Mucosa of descending colon (tissue), 3 donors: ENCODE data around the gene PLXDC2. TPM values are rescaled to one million over a fixed set of nuclear protein-coding genes. Genes with fewer than 3 reads are reported as not detected.

Experiments used
- ATAC-seq: fragments of 200-7000 bp; cut with Tn5 transposase; one replicate; pipeline ENCODE4 v1.9.1; 2020; ENCODE audit warnings: mild to moderate bottlenecking, moderate library complexity
- DNase-seq, 3 donors: peaks; one replicate each; pipeline ENCODE4 v3.0.0-alpha.2; 2020
- H3K36me3 ChIP-seq: fragments of 200-600 bp; one replicate; pipeline ENCODE4 v1.8.0; 2021; ENCODE audit warnings: low read depth, mild to moderate bottlenecking
- H3K4me1 ChIP-seq: fragments of 200-600 bp; one replicate; pipeline ENCODE4 v1.8.0; 2021; ENCODE audit warnings: low read depth, mild to moderate bottlenecking
- H3K4me3 ChIP-seq: fragments of 200-600 bp; one replicate; pipeline ENCODE4 v1.8.0; 2021; ENCODE audit warnings: mild to moderate bottlenecking
- H3K9me3 ChIP-seq: fragments of 200-600 bp; one replicate; pipeline ENCODE4 v1.8.0; 2021; ENCODE audit warnings: mild to moderate bottlenecking
- intact Hi-C, 2 donors: fragments of 100-400 bp; cut with DNase I in 1 of 2; cut with micrococcal nuclease in 1 of 2; formaldehyde crosslinking; loops; one replicate each; pipeline versions ENCODE4 v1.11.0 to v1.11.1; 2022; cut with DNase I, micrococcal nuclease
- total RNA-seq, 3 donors: library from RNA; stranded (reverse); fragmentation: NEBNext Ultra II Directional in 2 of 3; extraction: Animal tissue kit (Norgen Biotek cat#: 25700) in 2 of 3; gene quantifications; one replicate each; pipeline versions ENCODE4 v1.2.1 to v1.2.4, GENCODE V29; 2021 to 2023
- TF ChIP-seq, protein P1 (sequence below): fragments of 200-600 bp; IDR thresholded peaks from one replicate; pipeline ENCODE4 v1.8.0; 2022; ENCODE audit warnings: antibody characterized with exemption, mild to moderate bottlenecking
- donor health status: DM: no; HTN: no; CAD: no; lungs with moderate emphysema.
- donor health status: DM: no; HTN: no; CAD: no.
- donor health status: DM: no; HTN: yes; CAD: no.

The PLXDC2 gene
- total RNA-seq, 3 donors from 2014 or later, result 19.9 to 31.6 (median 30.3) TPM

DNA sequence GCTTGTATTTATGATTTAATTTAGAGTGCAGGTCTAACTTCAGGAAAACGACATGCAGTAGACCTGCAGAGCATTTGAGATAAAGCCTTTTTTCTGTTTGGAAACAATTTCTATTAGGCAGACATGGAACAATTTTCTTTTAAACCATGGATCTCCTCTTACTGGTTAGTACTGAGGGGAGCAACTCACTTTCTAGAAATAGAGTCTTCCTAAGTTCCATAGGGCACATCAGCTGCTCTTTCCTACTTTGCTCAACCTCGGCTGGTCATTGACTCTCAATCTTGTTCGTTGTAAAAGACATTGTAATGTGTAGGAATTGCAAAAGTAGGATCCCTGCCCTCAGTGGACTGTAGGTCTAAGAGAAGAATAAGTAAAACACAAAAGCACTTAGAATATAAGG, 58.0 kb downstream of the PLXDC2 start:
- peaks cover 8% of the 10 kb centered on the region for H3K4me1 ChIP-seq
- H3K4me3 ChIP-seq, result no peak overlapping the region
- H3K36me3 ChIP-seq, result no peaks in the 10 kb centered on the region
- ATAC-seq, result no peak
- intact Hi-C loops, result no loop called here
- H3K9me3 ChIP-seq, result no peaks in the 10 kb centered on the region
- TF ChIP-seq, protein P1, sequence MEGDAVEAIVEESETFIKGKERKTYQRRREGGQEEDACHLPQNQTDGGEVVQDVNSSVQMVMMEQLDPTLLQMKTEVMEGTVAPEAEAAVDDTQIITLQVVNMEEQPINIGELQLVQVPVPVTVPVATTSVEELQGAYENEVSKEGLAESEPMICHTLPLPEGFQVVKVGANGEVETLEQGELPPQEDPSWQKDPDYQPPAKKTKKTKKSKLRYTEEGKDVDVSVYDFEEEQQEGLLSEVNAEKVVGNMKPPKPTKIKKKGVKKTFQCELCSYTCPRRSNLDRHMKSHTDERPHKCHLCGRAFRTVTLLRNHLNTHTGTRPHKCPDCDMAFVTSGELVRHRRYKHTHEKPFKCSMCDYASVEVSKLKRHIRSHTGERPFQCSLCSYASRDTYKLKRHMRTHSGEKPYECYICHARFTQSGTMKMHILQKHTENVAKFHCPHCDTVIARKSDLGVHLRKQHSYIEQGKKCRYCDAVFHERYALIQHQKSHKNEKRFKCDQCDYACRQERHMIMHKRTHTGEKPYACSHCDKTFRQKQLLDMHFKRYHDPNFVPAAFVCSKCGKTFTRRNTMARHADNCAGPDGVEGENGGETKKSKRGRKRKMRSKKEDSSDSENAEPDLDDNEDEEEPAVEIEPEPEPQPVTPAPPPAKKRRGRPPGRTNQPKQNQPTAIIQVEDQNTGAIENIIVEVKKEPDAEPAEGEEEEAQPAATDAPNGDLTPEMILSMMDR, result no peak
- no peak for DNase-seq

DNA sequence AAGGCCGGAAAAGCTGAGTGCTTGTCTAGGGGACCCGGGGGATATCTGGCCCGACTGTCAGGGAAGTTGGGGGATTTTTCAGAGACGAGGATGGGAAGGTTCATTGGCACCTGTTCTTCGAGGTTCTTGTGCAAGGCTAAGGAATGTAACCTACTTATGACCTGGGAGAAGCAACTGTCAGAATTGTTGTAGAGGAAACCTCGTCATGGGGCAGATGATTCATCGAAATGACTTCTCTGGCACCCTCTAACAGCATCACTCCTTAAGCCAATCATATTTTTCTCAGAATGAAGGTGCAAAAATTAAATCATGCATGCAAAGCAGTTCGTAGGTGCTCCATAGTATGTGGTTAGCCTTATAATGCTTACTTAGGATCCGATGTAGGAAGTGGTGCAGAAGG, 58.6 kb downstream of the PLXDC2 start:
- intact Hi-C loops, result no loop called here
- ATAC-seq, result no peak
- Histone ChIP-seq H3K4me1 (peaks cover 8% of the 10 kb centered on the region), H3K9me3 (no peaks in the 10 kb centered on the region), H3K36me3 (no peaks in the 10 kb centered on the region), H3K4me3 (no peak overlapping the region)
- DNase-seq, result no peak
- TF ChIP-seq, protein P1, result no peak

DNA sequence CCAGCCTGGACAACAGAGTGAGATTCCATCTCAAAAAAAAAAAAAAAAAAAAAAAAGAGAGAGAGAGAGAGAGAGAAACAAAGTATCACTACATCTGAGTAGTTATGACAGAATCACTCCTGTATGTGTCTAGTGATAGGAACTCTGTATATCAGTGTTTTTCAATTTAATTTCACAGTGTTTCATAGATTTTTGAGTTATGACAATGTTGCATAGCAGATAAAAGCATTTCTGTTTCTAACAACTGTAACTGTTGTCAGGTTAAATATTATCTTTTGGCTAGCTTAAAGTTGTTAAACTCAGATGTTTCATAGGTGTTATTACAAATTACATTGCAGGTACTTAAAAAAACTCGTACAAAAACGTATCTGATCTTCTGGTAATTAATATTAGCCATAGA, 60.3 kb downstream of the PLXDC2 start:
- Histone ChIP-seq H3K4me3 (no peak overlapping the region), H3K36me3 (no peaks in the 10 kb centered on the region), H3K9me3 (no peaks in the 10 kb centered on the region), H3K4me1 (peaks cover 8% of the 10 kb centered on the region)
- TF ChIP-seq, protein P1, result no peak
- ATAC-seq, result no peak
- no peak for DNase-seq
- intact Hi-C loops, result no loop called here

DNA sequence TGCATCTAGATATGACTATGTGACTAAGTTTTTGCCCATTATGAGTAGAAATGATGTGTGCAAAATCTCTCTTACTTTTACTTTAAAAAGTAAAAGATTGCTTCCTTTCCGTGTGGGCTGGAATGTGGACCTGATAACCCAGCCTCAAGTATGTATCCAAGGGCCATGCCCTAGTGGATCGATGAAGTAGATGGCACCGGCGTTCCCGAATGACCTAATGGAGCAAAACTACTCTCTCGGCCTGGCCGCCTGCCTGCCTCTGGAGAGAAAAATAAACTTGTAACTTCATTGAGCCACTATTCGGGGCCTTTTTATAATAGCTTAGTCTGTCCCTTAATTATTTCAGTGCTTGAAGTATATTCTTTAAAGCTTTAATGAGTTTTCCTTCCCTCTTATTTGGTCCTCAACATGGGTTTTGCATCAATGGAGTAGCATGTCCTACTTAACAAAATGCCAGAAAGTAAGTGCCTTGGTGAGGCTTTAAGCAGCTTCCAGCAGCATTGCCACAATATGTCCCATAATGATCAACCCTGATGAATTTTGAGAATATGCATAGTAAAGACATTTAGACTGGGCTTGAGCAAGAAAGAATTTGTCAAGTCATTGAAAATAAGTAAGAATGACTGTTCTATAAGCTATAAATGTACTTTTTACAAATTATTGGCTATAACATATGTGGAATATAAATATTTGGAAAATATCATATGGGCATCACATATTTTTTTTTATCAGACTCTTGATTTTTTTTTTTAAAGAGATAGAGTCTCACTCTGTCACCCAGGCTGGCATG, 61.4 kb downstream of the PLXDC2 start:
- ATAC-seq, result no peak
- TF ChIP-seq, protein P1, result no peak
- no peak for DNase-seq
- H3K4me3 ChIP-seq, result no peak overlapping the region
- no peaks in the 10 kb centered on the region for H3K9me3 ChIP-seq
- peaks cover 8% of the 10 kb centered on the region for H3K4me1 ChIP-seq
- intact Hi-C loops, result no loop called here
- no peaks in the 10 kb centered on the region for H3K36me3 ChIP-seq

DNA sequence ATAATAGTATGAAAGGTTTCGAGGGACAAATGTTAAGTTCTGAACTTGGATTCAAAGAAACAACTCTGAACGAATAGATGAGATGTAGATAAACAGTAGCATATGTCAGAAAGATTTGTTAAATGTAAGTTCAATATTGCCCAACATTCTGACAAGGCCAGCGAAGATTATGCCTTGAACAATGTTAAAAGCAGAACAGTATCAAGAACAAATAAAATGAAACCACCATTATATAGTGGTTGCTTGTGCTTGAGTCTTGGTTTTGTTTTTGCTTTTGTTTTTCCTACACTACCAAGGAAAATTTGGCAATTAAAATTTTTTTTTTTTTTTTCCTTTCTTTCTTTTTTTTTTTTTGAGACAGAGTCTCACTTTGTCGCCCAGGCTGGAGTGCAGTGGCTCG, 66.4 kb downstream of the PLXDC2 start:
- Histone ChIP-seq H3K4me3 (no peak overlapping the region), H3K9me3 (no peaks in the 10 kb centered on the region), H3K36me3 (no peaks in the 10 kb centered on the region), H3K4me1 (peaks cover 2% of the 10 kb centered on the region)
- TF ChIP-seq, protein P1, result no peak
- DNase-seq, result no peak
- intact Hi-C loops, result no loop called here
- ATAC-seq, result no peak
